ENCODE data around the gene HK1.

The HK1 gene

DNA sequence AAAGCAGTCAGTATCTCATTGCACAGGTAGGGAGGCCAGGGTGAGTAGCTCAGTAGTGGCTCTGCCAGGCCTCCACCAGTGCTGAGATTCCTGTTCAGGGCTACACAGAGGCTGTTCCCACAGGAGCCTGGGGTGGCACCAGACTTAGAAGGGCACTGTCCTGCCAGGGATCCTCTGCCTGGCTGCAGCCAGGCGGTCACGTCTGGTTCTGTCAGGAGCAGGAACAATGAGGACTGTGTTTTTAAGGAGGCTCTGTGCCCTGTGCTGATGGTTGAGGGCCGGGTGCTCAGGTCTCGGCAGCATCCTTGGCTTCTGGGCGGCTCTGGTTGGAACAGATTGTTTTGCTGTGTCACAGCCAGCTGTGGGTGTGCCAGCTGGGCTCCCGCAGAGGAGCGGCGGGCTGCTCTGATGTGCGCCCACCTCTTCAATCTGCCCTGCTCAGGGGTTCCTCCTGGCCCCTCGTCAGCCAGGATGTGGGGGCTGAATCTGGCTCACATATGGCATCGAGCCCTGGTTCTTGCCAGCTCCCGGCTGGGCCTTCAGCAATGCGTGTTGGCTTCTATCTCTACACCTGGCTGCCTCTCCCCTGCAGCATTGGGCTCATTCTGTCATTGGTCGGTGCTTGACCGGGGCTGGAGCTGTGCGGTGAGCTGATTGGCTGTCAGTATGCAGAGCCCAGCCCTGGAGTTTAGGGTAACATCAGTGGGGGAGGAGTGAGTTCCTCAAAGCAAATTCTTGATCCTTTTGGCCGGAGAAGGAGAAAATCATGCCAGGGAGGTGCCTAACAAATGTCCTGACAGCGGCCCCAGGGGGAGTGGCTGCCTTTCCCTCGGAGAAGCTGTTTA lies 97.2 kb downstream of the HK1 start:
- Mint-ChIP-seq H3K36me3 (peaks cover 81% of the 10 kb centered on the region), H3K27me3 (no peaks in the 10 kb centered on the region), H3K4me1 (peaks cover 30% of the 10 kb centered on the region), H3K27ac (peak overlapping the region; percentile 2), H3K9me3 (no peaks in the 10 kb centered on the region), H3K4me3 (no peak overlapping the region)
- ATAC-seq: no peak

DNA sequence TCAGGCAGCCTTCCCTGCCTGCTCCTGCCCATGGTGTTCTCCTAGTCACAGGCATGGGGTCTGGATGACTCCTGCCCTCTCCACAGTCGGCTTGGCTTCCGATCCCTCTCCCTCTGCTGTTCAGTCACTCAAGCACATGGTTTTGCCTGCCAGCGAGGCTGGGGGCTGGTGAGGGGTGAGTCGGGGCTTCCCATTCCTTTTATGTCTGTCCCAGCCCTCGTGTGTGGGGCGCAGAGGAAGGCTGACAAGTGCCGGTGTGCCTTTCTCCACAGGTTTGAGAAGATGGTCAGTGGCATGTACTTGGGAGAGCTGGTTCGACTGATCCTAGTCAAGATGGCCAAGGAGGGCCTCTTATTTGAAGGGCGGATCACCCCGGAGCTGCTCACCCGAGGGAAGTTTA lies 98.4 kb downstream of the HK1 start:
- H3K27ac Mint-ChIP-seq: peak overlapping the region; percentile 75
- H3K9me3 Mint-ChIP-seq: no peaks in the 10 kb centered on the region
- peaks cover 75% of the 10 kb centered on the region for H3K36me3 Mint-ChIP-seq
- peaks cover 30% of the 10 kb centered on the region for H3K4me1 Mint-ChIP-seq
- no peak for ATAC-seq
- no peak overlapping the region for H3K4me3 Mint-ChIP-seq
- H3K27me3 Mint-ChIP-seq: no peaks in the 10 kb centered on the region

DNA sequence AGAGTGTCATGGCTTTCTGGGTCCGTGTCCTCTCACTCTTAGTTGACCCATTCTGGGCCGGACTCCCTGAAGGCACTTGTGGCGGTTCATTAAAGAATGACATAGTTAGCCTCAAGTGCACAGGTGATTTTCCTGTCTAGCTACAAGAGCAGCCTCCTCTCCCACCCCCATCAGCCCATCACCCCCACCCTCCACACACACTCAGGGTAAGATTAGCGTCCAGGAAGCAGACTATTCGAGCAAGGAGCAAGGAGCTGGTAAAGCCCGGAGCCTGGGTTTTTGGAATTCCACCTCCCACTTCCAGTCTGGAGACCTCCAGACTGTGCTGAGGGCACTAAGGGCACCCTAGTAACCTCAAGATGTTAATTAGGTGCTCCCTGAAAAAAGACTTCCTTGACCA lies 98.9 kb downstream of the HK1 start:
- no peaks in the 10 kb centered on the region for H3K9me3 Mint-ChIP-seq
- peaks cover 75% of the 10 kb centered on the region for H3K36me3 Mint-ChIP-seq
- no peak overlapping the region for H3K4me3 Mint-ChIP-seq
- peaks cover 30% of the 10 kb centered on the region for H3K4me1 Mint-ChIP-seq
- H3K27me3 Mint-ChIP-seq: no peaks in the 10 kb centered on the region
- ATAC-seq: no peak
- H3K27ac Mint-ChIP-seq: peak overlapping the region; percentile 75

DNA sequence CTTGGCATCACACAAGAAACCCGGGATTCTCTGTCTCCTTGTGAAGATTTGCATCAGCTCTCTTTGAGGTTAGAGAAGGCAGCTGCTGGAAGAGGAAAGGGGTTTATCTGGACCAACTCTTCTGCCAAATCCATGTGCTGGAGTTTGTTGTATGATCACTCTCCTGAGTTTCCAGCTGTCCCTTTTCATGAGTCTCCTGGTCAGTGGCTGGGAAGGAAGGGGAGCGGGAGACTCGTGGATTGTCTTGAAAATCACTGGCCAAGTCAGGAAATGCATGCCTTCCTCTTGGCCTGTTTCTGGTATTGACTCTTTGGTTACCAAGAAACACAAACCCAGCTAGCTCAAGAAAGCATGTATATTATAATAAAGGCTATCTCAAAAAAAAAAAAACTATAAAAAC lies 99.6 kb downstream of the HK1 start:
- no peak overlapping the region for H3K4me3 Mint-ChIP-seq
- H3K27ac Mint-ChIP-seq: peak overlapping the region; percentile 75
- H3K27me3 Mint-ChIP-seq: no peaks in the 10 kb centered on the region
- no peaks in the 10 kb centered on the region for H3K9me3 Mint-ChIP-seq
- peaks cover 30% of the 10 kb centered on the region for H3K4me1 Mint-ChIP-seq
- ATAC-seq: no peak
- peaks cover 76% of the 10 kb centered on the region for H3K36me3 Mint-ChIP-seq

DNA sequence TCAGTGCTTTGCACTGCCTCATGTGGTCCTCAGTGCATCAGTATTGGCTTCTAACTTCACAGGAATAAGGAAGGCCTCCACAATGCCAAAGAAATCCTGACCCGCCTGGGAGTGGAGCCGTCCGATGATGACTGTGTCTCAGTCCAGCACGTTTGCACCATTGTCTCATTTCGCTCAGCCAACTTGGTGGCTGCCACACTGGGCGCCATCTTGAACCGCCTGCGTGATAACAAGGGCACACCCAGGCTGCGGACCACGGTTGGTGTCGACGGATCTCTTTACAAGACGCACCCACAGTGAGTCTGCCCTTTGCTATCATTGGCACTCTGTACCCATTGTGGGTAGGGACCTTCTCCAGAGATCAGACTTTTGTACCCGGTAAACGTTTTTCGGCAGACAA lies 101.5 kb downstream of the HK1 start:
- no peak overlapping the region for H3K4me3 Mint-ChIP-seq
- no peaks in the 10 kb centered on the region for H3K9me3 Mint-ChIP-seq
- H3K36me3 Mint-ChIP-seq: peaks cover 74% of the 10 kb centered on the region
- no peak for ATAC-seq
- peaks cover 30% of the 10 kb centered on the region for H3K4me1 Mint-ChIP-seq
- H3K27ac Mint-ChIP-seq: no peak overlapping the region
- H3K27me3 Mint-ChIP-seq: no peaks in the 10 kb centered on the region

DNA sequence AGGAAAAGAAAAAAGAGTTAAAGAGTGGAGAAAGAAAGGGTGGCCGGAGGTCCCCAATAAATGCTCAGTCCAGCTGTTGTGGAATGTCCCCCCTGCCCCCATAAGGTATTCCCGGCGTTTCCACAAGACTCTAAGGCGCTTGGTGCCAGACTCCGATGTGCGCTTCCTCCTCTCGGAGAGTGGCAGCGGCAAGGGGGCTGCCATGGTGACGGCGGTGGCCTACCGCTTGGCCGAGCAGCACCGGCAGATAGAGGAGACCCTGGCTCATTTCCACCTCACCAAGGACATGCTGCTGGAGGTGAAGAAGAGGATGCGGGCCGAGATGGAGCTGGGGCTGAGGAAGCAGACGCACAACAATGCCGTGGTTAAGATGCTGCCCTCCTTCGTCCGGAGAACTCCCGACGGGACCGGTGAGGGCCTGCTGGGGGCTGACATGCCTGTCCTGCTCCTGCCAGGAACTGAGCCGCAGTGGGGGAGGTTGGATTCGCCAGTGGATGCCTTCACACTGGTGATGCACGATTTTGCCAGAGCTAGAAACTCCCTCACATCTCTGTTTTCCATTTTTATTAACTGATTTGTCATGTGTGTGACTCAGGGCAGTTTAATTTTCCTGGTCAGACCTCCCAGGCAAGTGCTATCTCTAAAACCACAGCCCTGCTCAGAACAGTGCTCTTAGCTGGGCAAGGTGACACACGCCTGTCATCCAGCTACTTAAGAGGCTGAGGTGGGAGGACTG lies 104.3 kb downstream of the HK1 start:
- Mint-ChIP-seq H3K4me3 (no peak overlapping the region), H3K27me3 (no peaks in the 10 kb centered on the region), H3K9me3 (no peaks in the 10 kb centered on the region), H3K36me3 (peaks cover 76% of the 10 kb centered on the region), H3K27ac (no peak overlapping the region), H3K4me1 (peaks cover 15% of the 10 kb centered on the region)
- no peak for ATAC-seq

DNA sequence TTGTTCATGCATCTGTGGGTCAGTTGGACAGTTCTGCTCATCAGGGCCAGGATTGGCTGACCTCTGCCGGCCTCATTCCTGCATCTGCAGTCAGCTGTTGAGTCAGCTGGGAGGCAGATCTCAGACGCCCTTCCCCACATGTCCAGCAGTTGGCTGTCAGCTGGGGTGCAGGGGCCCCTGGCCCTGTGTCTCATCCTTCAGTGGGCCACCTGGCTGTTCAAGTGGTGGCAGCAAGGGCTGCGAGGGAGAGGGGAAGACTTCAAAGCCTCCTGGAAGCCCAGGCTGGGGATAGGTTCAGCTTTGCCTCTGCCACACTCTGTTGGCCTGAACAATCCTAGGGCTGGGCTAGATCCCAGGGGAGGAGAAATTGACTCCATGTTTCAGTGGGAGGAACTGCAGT lies 105.3 kb downstream of the HK1 start:
- no peak for ATAC-seq
- no peaks in the 10 kb centered on the region for H3K27me3 Mint-ChIP-seq
- H3K9me3 Mint-ChIP-seq: no peaks in the 10 kb centered on the region
- no peak overlapping the region for H3K4me3 Mint-ChIP-seq
- H3K27ac Mint-ChIP-seq: no peak overlapping the region
- H3K4me1 Mint-ChIP-seq: peaks cover 5% of the 10 kb centered on the region
- H3K36me3 Mint-ChIP-seq: peaks cover 77% of the 10 kb centered on the region

DNA sequence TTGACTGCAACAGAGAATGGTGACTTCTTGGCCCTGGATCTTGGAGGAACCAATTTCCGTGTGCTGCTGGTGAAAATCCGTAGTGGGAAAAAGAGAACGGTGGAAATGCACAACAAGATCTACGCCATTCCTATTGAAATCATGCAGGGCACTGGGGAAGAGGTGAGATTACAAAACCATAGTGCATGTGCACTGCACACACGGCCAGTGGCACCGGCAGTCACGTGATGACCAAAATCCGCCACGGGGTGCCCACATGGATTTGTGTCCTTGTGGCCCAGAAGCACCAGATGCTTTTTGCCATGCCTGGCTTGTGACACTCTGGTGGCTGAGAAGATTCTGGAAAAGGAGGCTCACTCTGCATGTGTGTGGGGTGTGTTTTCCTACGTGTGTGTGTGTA lies 106.0 kb downstream of the HK1 start:
- no peak overlapping the region for H3K4me3 Mint-ChIP-seq
- H3K27me3 Mint-ChIP-seq: no peaks in the 10 kb centered on the region
- H3K27ac Mint-ChIP-seq: no peak overlapping the region
- ATAC-seq: no peak
- H3K36me3 Mint-ChIP-seq: peaks cover 79% of the 10 kb centered on the region
- H3K9me3 Mint-ChIP-seq: no peaks in the 10 kb centered on the region
- H3K4me1 Mint-ChIP-seq: peaks cover under 1% of the 10 kb centered on the region

DNA sequence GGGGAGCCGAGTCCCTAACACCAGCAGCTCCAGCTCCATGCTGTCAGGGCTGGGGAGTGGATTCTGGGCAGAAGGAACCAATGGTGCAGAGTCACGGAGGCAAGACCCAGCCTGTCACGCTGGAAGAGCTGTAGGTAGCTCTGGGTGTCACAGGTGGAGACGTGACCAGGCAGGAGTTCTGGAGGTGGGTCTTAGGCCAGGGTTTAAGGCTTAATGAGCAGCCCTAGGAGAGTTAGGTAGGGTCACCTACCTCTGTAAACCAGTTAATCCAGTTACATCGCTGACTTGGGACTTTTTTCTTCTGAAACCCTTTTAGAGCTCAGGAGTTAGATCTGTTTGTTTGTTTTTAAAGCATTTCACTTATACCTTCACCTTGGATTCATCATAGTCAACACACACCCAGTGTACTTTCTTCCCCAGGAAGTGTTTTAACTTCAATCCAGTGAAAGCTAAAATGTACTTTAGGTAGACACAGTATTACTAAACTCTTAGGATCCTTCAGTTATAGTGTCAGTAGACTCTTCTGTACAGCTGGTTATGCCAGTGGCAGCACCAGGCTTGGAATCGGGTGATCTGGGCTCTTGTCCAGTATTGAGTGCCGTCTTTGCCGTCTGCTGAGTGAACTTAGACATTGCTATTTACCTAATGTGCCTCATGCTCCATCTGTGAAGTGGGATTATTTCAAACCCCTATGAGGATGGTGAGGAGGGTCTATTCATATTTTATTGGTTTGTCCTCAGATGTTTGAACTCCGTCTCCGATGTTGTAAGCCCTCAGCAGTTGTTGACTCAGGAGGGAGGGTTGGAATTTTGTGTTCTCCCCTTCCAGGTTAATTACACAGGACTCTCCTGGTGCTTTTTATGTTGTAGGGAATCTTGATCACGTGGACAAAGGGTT lies 107.4 kb downstream of the HK1 start:
- H3K27ac Mint-ChIP-seq: no peak overlapping the region
- no peak for ATAC-seq
- no peaks in the 10 kb centered on the region for H3K27me3 Mint-ChIP-seq
- H3K36me3 Mint-ChIP-seq: peaks cover 77% of the 10 kb centered on the region
- no peaks in the 10 kb centered on the region for H3K9me3 Mint-ChIP-seq
- no peak overlapping the region for H3K4me3 Mint-ChIP-seq
- peaks cover 13% of the 10 kb centered on the region for H3K4me1 Mint-ChIP-seq

DNA sequence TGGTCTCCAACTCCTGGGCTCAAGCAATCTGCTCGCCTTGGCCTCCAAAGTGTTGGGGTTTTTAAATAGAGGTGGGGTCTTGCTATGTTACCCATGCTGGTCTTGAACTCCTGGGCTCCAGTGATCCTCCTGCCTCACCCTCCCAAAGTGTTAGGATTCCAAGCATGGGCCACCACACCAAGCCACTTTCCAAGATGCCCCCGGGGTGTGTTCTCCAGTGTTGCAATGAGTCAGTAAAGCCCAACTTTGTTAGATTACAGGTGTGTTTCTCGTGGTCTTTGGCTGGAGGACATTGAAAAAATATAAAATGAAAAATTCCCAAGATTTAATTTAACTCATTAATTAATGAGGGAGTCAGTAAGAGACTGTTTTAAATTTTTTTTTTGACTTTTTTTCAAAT lies 109.2 kb downstream of the HK1 start:
- Mint-ChIP-seq H3K27me3 (no peaks in the 10 kb centered on the region), H3K9me3 (no peaks in the 10 kb centered on the region), H3K27ac (no peak overlapping the region), H3K4me3 (no peak overlapping the region), H3K36me3 (peaks cover 63% of the 10 kb centered on the region), H3K4me1 (peaks cover 22% of the 10 kb centered on the region)
- ATAC-seq: no peak

DNA sequence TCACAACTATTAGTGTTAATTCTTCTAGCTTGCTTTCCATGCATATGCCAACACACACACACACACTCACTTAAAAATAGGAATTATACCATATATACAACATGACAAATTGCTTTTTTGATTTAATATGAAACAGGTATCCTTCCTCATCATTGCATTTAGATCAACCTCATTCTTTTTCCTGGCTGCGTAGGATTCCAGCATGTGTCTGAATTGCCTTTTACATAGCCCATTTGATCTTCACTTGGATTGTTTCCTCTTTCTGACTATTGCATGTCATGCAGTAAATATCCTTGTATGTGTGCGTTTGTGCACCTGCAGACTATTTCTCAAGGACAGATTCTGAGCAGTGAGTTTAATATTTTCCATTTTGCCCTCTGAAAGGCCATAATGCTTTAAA lies 110.2 kb downstream of the HK1 start:
- Mint-ChIP-seq H3K4me1 (peaks cover 24% of the 10 kb centered on the region), H3K9me3 (no peaks in the 10 kb centered on the region), H3K27ac (no peak overlapping the region), H3K4me3 (no peak overlapping the region), H3K36me3 (peaks cover 59% of the 10 kb centered on the region), H3K27me3 (no peaks in the 10 kb centered on the region)
- no peak for ATAC-seq

DNA sequence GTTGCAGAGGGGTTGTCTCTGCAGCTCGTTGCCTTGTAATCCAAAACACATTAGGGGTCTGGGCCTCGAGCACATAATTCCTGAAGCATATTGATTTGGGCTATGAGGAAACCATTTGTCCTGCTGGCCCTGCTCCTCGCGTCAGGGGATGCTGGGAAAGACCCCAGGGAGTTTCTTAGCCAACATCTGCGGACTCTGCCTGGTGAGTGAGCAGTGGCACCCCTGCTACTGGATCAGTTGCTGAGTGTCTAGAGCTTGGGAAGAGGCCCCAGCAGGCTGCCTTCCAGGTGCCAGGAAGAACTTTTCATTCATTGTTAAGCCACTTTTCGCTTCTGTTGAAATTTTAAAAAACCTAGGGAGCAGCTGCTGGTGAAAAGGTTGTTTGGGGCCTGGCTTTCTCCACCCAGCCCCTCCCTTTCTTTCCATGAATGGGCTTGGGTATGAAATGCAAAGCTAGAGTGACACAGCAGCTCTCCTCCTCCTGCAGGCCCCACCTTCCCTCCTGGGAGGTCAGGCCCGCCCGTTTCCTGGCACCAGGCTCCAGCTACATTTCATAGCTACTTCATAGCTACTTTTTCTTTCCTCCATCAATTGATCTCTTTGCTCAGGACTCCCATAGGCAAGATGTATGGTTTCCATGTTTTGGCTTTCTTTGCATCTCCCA lies 111.7 kb downstream of the HK1 start:
- Mint-ChIP-seq H3K9me3 (no peaks in the 10 kb centered on the region), H3K4me1 (peaks cover 24% of the 10 kb centered on the region), H3K36me3 (peaks cover 53% of the 10 kb centered on the region), H3K4me3 (no peak overlapping the region), H3K27me3 (no peaks in the 10 kb centered on the region), H3K27ac (peak overlapping the region; percentile 45)
- no peak for ATAC-seq

DNA sequence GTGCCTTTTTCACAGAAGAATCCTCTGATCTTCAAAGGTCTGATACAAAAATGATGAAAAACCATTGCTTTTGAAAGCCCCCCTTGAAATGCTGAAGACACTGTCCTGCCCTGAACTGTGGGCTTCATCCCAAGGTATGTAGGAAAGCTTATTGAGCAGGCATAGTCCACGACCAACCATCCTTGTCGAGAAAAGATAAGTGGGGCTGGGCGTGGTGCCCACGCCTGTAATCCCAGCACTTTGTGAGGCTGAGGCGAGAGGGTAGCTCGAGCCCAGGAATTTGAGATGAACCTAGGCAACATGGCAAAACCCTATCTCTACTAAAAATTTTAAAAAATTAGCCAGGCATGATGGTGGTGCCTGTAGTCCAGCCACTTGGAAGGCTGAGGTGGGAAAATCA lies 112.9 kb downstream of the HK1 start:
- no peaks in the 10 kb centered on the region for H3K9me3 Mint-ChIP-seq
- H3K36me3 Mint-ChIP-seq: peaks cover 45% of the 10 kb centered on the region
- no peak overlapping the region for H3K27ac Mint-ChIP-seq
- H3K4me1 Mint-ChIP-seq: peaks cover 24% of the 10 kb centered on the region
- no peak for ATAC-seq
- H3K27me3 Mint-ChIP-seq: no peaks in the 10 kb centered on the region
- H3K4me3 Mint-ChIP-seq: no peak overlapping the region

DNA sequence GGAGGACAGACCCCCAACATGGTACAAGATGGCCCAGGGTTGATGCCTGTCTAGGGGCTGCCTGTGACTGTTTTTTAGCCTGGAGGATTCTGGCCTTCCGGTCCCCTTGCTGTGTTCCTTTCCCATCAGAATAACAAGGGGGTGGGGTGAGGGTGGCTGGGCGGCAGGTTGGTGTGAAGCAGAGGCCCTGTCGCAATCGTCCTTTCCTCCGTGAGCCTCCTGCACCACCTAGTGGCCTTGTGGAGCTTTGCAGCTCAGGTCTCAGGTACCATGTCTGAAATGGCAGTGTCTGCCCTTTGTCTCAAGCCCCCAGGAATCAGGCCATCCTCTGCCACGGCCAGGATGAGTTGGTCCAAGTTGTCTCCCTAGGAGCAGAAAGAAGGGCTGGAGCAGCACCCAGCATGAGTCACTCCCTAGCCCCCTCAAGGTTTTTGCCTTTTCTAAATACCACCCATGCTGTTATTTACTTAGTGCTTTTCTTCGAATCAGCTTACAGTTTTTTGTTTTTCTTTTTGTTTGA lies 114.2 kb downstream of the HK1 start:
- Mint-ChIP-seq H3K4me1 (peaks cover 24% of the 10 kb centered on the region), H3K27me3 (no peaks in the 10 kb centered on the region), H3K9me3 (no peaks in the 10 kb centered on the region), H3K36me3 (peaks cover 34% of the 10 kb centered on the region), H3K4me3 (no peak overlapping the region), H3K27ac (no peak overlapping the region)
- peak; percentile 93 for ATAC-seq

DNA sequence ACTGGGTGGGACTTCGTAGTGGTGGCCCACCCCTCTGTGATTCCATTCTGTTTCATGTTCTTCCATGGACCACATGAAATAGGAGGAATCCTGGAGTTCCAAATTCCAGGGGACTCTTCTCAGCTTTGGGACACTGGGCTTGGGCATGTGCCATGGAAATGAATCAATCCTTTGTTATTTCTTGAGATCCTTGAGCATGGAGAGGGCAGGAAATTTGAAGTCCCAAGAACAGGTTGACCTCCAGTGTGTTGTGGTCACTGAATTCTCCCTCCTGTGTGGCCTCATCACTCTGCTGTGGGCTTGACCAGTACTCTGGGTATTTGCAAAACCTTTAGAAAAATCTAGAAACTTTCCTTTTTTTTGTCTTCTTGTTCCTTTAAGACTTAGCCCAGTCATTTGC lies 115.7 kb downstream of the HK1 start:
- Mint-ChIP-seq H3K4me3 (no peak overlapping the region), H3K27me3 (no peaks in the 10 kb centered on the region), H3K9me3 (no peaks in the 10 kb centered on the region), H3K4me1 (peaks cover 24% of the 10 kb centered on the region), H3K27ac (no peak overlapping the region), H3K36me3 (peaks cover 27% of the 10 kb centered on the region)
- ATAC-seq: no peak

Data from stimulated activated memory B cell treated with anti-CD40 and anti-IgM and Interleukin-4, amounts not matched to agents 10 μg/mL and 1 μg/mL and 100 μg/mL, for 72 hours (primary cell).